Endothelial cell of umbilical vein (primary cell): Measurements from ENCODE around the gene RNASE8. TPM values are rescaled to one million over a fixed set of nuclear protein-coding genes. Genes with fewer than 3 reads are reported as not detected.

Experiments used
- BruUV-seq: library from RNA; stranded (reverse); fragments of 400-500 nt; replicated peaks from 2 replicates; lab custom pipeline; 2021; lab: Mats Ljungman, UMichigan
- CTCF ChIA-PET: fragments of 300-600, 350-600 bp; sonication (Branson Sonifier 250); formaldehyde crosslinking; loops from one replicate; lab custom pipeline; 2021; ENCODE audit warnings: antibody characterized with exemption, inconsistent platforms; lab: Charles Lee
- POLR2A ChIA-PET: fragments of 300-600, 350-600 bp; sonication (Branson Sonifier 250); formaldehyde crosslinking; loops from one replicate; lab custom pipeline; 2021; ENCODE audit warnings: antibody characterized with exemption, inconsistent platforms; lab: Charles Lee
- DNase-seq: peaks from one replicate; pipeline ENCODE4 v3.0.0-alpha.2; 2011; ENCODE audit warnings: low read depth, low spot score
- FAIRE-seq: peaks from 2 replicates; lab custom pipeline; 2011; peaks lifted over from hg19 to GRCh38; lab: Jason Lieb, UNC
- H2AFZ ChIP-seq: 2 replicates; pipeline ENCODE4 v1.6.0; 2012; ENCODE audit warnings: low read depth, low read length, control low read depth, inconsistent platforms
- H3K27ac ChIP-seq: 2 replicates; pipeline ENCODE4 v1.5.1; 2011; ENCODE audit warnings: low read depth, mild to moderate bottlenecking, control low read depth, low read length, moderate library complexity; ENCODE audit not compliant: insufficient read depth
- H3K27me3 ChIP-seq, 2 experiments: 2 replicates each; pipeline versions ENCODE4 v1.6.0 to v1.6.1; 2011; ENCODE audit warnings: low read length in 2 of 2, mixed read lengths in 1 of 2; ENCODE audit not compliant: control insufficient read depth in 2 of 2, insufficient read depth in 2 of 2
- H3K36me3 ChIP-seq, 2 experiments: 2 replicates in 1 of 2; 3 replicates in 1 of 2; pipeline ENCODE4 v1.5.1; 2011; ENCODE audit warnings: low read length in 2 of 2, mild to moderate bottlenecking in 1 of 2, moderate library complexity in 1 of 2; ENCODE audit not compliant: control insufficient read depth in 2 of 2, insufficient read depth in 2 of 2; ENCODE audit errors: extremely low read depth in 1 of 2
- H3K4me1 ChIP-seq: 3 replicates; pipeline ENCODE4 v1.5.1; 2011; ENCODE audit warnings: mild to moderate bottlenecking, low read length; ENCODE audit not compliant: control insufficient read depth, insufficient read depth; ENCODE audit errors: extremely low read depth
- H3K4me2 ChIP-seq: 2 replicates; pipeline ENCODE4 v1.6.1; 2011; ENCODE audit warnings: low read length, control low read depth, mixed read lengths; ENCODE audit not compliant: insufficient read depth
- H3K4me3 ChIP-seq, 3 experiments: fragments of 200-600 bp in 1 of 3; sonication (generic), shearing (Covaris generic) in 1 of 3; replicated peaks in 1 of 3; 2 replicates each; pipeline ENCODE4 v1.5.1; 2011 to 2016; ENCODE audit warnings: control low read depth in 3 of 3, low read length in 3 of 3, mild to moderate bottlenecking in 2 of 3, inconsistent platforms in 1 of 3, low read depth in 1 of 3, moderate library complexity in 1 of 3; ENCODE audit not compliant: insufficient read depth in 1 of 3
- H3K79me2 ChIP-seq: 2 replicates; pipeline ENCODE4 v1.6.0; 2012; ENCODE audit warnings: low read length, inconsistent platforms; ENCODE audit not compliant: control insufficient read depth, insufficient read depth
- H3K9ac ChIP-seq: replicated peaks from 2 replicates; pipeline ENCODE3; 2011; ENCODE audit warnings: low read length, control low read depth; ENCODE audit not compliant: insufficient read depth; ENCODE audit errors: extremely low read depth
- H3K9me1 ChIP-seq: replicated peaks from 3 replicates; pipeline ENCODE4 v1.6.0; 2011; ENCODE audit warnings: mild to moderate bottlenecking, low read length; ENCODE audit not compliant: control insufficient read depth, insufficient read depth; ENCODE audit errors: extremely low read depth
- H3K9me3 ChIP-seq: replicated peaks from 2 replicates; pipeline ENCODE4 v1.5.1; 2012; ENCODE audit warnings: low read length, inconsistent platforms; ENCODE audit not compliant: control insufficient read depth, insufficient read depth
- H4K20me1 ChIP-seq: replicated peaks from 2 replicates; pipeline ENCODE3; 2011; ENCODE audit warnings: mild to moderate bottlenecking, low read length; ENCODE audit not compliant: control insufficient read depth, insufficient read depth; ENCODE audit errors: extremely low read depth
- CTCF ChIP-seq, 2 donors: IDR thresholded peaks; 1 replicate in 1 of 2; 2 replicates in 1 of 2; pipeline ENCODE4 v1.5.1; 2011; ENCODE audit warnings: low read length in 2 of 2, mild to moderate bottlenecking in 2 of 2, moderate library complexity in 2 of 2, control low read depth in 1 of 2, inconsistent platforms in 1 of 2, low read depth in 1 of 2; ENCODE audit not compliant: insufficient read depth in 1 of 2; ENCODE audit errors: extremely low read depth in 1 of 2
- EZH2 ChIP-seq: IDR thresholded peaks from 2 replicates; pipeline ENCODE4 v1.6.1; 2012; ENCODE audit warnings: borderline replicate concordance, low read depth, mild to moderate bottlenecking, moderate library complexity, low read length, inconsistent platforms; ENCODE audit not compliant: severe bottlenecking
- FOS ChIP-seq: IDR thresholded peaks from 2 replicates; pipeline ENCODE4 v1.6.1; 2011; ENCODE audit warnings: mild to moderate bottlenecking, low read length, moderate library complexity, borderline replicate concordance; ENCODE audit not compliant: insufficient read depth
- GATA2 ChIP-seq: IDR thresholded peaks from 2 replicates; pipeline ENCODE4 v1.7.0; 2011; ENCODE audit warnings: low read depth, mild to moderate bottlenecking, moderate library complexity, mixed read lengths, low read length; ENCODE audit not compliant: insufficient read length, insufficient read depth
- JUN ChIP-seq: IDR thresholded peaks from 2 replicates; pipeline ENCODE4 v1.6.1; 2011; ENCODE audit warnings: borderline replicate concordance, low read depth; ENCODE audit not compliant: insufficient read length, insufficient read depth
- MAX ChIP-seq: IDR thresholded peaks from 2 replicates; pipeline ENCODE4 v1.6.1; 2011; ENCODE audit not compliant: insufficient read depth, insufficient read length
- MYC ChIP-seq: IDR thresholded peaks from one replicate; pipeline ENCODE4 v1.6.1; 2011; ENCODE audit warnings: mild to moderate bottlenecking, low read depth, low read length
- POLR2A ChIP-seq: IDR thresholded peaks from 2 replicates; pipeline ENCODE4 v1.6.1; 2012; ENCODE audit warnings: low read depth, mild to moderate bottlenecking, control low read depth, low read length
- POLR2AphosphoS5 ChIP-seq: IDR thresholded peaks from 2 replicates; pipeline ENCODE4 v1.6.1; 2012; ENCODE audit warnings: low read depth, mild to moderate bottlenecking, control low read depth, low read length, moderate library complexity; ENCODE audit not compliant: insufficient read depth
- dilution Hi-C: fragments of 300-500 bp; cut with MboI; formaldehyde crosslinking; loops from one replicate; pipeline ENCODE4 v1.15.0; 2019; ENCODE audit warnings: low sequenced_read_pairs; ENCODE audit not compliant: extremely low pct_ligation_motif_present
- intact Hi-C: fragments of 100-400 bp; cut with micrococcal nuclease; formaldehyde crosslinking; loops from one replicate; pipeline ENCODE4 v1.10.0; 2022
- polyA plus RNA-seq, 4 experiments: library from polyadenylated mRNA; depleted of rRNA in 3 of 4; stranded (reverse) in 3 of 4; unstranded in 1 of 4; fragments of >200 nt; gene quantifications; 2 replicates each; pipeline versions ENCODE4 v1.2.1 to v1.2.3, GENCODE V29; 2011 to 2012; ENCODE audit warnings: missing spikeins in 1 of 4
- total RNA-seq: library from RNA; stranded (reverse); gene quantifications from 2 replicates; pipeline ENCODE4 v1.2.3, GENCODE V29; 2021

RNASE8 gene
- total and polyA plus RNA-seq, 2 donors (not counting 3 experiments of a cell fraction or from before 2014, with no cell fraction given), result not detected

GRCh38 chr14:21084396-21084795 lies 26.8 kb downstream of the RNASE8 start:
- Histone ChIP-seq H3K9me3 (no peaks in the 10 kb centered on the region), H3K27ac (no peak overlapping the region), H3K9me1 (no peaks in the 10 kb centered on the region), H3K9ac (no peak overlapping the region), H3K4me3 (no peak overlapping the region), H3K79me2 (no peaks in the 10 kb centered on the region), H3K4me2 (no peak overlapping the region), H3K36me3 (no peaks in the 10 kb centered on the region), H3K27me3 (no peaks in the 10 kb centered on the region), H3K4me1 (no peaks in the 10 kb centered on the region), H4K20me1 (no peaks in the 10 kb centered on the region), H2AFZ (no peak overlapping the region)
- dilution Hi-C loops (no loop called here), intact Hi-C loops (no loop called here)
- FAIRE-seq, result no peak
- no peak for TF ChIP-seq POLR2A
- no peak for TF ChIP-seq CTCF (IDR thresholded peaks at IDR 0.05; ENCODE audit: extremely low read depth in 1 of 2, insufficient read depth in 1 of 2, low read depth in 1 of 2, low read length in 2 of 2)
- no peak for TF ChIP-seq MAX
- TF ChIP-seq POLR2AphosphoS5, result no peak
- no peak for TF ChIP-seq EZH2
- no peak for TF ChIP-seq MYC
- no peak for TF ChIP-seq JUN
- TF ChIP-seq FOS, result no peak
- no peak for TF ChIP-seq GATA2
- DNase-seq, result no peak
- no TSS peak for BruUV-seq
- CTCF ChIA-PET, result interaction anchor here (1.4 to 3.5 kb wide), 4 partner anchors 8 to 69 kb away, joined by 7 to 17 read pairs (median 10); no protein-coding TSS in a partner anchor
- POLR2A ChIA-PET, result no interaction called here
